Measurements from ENCODE around the gene ECHDC3. TPM values are rescaled to one million over a fixed set of nuclear protein-coding genes. Genes with fewer than 3 reads are reported as not detected.

Gene ECHDC3
- total and polyA plus RNA-seq, 2 of the 13 experiments (the other 11 are each of a cell fraction or from before 2014, with no cell fraction given): not detected

DNA sequence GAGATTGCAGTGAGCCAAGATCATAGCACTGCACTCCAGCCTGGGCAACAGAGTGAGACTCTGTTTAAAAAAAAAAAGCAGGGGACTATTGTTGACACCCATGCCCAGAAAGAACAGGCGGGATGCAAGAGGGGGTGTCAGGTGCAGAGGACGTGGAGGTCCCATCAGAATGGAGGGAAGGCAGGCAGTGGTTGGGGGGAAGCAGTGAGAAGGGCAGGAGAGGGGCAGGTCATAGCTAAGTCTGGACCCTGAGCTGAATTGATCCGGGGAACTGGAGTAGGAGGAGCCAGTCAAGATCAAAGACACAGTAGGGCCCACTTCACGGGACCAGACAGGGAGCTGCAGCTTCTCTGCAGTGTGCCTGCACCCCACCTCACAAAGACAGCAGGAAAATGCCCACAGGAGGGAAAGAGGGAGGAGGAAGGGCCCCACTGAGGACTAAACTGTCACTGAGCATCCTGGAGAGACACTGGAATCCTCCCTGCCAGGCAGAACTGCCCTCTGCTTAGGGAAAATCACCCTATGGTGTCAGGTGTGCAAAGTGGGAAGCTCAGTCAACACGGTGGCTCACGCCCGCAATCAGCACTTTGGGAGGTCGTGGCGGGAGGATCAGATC is 27.3 kb upstream of the ECHDC3 start (continued):
- TF ChIP-seq, protein P1, sequence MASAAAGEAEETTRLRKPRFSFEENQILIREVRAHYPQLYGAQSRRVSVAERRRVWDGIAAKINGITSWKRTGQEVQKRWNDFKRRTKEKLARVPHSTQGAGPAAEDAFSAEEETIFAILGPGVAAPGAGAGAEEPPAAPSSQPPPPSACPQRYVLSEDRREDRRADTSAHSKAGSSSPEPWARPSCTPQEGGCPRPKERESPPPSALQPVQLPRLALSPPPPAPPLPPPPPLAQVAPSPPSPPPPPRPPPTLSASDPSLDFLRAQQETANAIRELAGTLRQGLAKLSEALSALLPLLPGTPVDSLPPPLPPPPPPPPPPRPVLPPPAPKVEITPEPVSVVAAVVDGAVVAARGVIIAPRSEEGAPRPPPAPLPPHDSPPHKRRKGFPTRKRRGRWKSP (CRISPR knock-in tag; IDR thresholded peaks at IDR 0.05): 0 out of 2 replicates have a peak, but pooled peaks have one; percentile 38
- TF ChIP-seq, protein P2, sequence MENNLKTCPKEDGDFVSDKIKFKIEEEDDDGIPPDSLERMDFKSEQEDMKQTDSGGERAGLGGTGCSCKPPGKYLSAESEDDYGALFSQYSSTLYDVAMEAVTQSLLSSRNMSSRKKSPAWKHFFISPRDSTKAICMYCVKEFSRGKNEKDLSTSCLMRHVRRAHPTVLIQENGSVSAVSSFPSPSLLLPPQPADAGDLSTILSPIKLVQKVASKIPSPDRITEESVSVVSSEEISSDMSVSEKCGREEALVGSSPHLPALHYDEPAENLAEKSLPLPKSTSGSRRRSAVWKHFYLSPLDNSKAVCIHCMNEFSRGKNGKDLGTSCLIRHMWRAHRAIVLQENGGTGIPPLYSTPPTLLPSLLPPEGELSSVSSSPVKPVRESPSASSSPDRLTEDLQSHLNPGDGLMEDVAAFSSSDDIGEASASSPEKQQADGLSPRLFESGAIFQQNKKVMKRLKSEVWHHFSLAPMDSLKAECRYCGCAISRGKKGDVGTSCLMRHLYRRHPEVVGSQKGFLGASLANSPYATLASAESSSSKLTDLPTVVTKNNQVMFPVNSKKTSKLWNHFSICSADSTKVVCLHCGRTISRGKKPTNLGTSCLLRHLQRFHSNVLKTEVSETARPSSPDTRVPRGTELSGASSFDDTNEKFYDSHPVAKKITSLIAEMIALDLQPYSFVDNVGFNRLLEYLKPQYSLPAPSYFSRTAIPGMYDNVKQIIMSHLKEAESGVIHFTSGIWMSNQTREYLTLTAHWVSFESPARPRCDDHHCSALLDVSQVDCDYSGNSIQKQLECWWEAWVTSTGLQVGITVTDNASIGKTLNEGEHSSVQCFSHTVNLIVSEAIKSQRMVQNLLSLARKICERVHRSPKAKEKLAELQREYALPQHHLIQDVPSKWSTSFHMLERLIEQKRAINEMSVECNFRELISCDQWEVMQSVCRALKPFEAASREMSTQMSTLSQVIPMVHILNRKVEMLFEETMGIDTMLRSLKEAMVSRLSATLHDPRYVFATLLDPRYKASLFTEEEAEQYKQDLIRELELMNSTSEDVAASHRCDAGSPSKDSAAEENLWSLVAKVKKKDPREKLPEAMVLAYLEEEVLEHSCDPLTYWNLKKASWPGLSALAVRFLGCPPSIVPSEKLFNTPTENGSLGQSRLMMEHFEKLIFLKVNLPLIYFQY (CRISPR knock-in tag; IDR thresholded peaks at IDR 0.05; ENCODE audit: borderline replicate concordance): no peak
- no peak for TF ChIP-seq ZBTB42 (CRISPR knock-in tag; IDR thresholded peaks at IDR 0.05)
- TF ChIP-seq RFX1 (IDR thresholded peaks at IDR 0.05): no peak
- TF ChIP-seq ZNF121 (CRISPR knock-in tag; IDR thresholded peaks at IDR 0.05): peak; percentile 80
- TF ChIP-seq, protein P3, sequence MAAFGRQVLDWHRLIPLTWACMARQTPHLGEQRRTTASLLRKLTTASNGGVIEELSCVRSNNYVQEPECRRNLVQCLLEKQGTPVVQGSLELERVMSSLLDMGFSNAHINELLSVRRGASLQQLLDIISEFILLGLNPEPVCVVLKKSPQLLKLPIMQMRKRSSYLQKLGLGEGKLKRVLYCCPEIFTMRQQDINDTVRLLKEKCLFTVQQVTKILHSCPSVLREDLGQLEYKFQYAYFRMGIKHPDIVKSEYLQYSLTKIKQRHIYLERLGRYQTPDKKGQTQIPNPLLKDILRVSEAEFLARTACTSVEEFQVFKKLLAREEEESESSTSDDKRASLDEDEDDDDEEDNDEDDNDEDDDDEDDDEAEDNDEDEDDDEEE (CRISPR knock-in tag; IDR thresholded peaks at IDR 0.05): no peak
- TF ChIP-seq DNMT3B (CRISPR knock-in tag; conservative IDR thresholded peaks at IDR 0.05): no peak
- TF ChIP-seq, protein P4, sequence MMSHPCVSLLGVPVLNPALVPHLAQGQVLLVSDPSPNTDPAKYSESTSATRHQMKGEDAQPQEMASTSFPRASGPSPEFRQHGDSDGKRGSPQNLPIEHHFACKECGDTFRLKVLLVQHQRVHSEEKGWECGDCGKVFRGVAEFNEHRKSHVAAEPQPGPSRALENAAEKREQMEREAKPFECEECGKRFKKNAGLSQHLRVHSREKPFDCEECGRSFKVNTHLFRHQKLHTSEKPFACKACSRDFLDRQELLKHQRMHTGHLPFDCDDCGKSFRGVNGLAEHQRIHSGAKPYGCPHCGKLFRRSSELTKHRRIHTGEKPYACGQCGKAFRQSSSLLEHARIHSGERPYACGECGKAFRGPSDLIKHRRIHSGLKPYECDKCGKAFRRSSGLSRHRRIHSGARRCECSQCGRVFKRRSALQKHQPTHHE (CRISPR knock-in tag; IDR thresholded peaks at IDR 0.05; ENCODE audit: borderline replicate concordance): no peak
- TF ChIP-seq ZNF569 (CRISPR knock-in tag; IDR thresholded peaks at IDR 0.05; ENCODE audit: borderline replicate concordance): no peak
- TF ChIP-seq ZKSCAN5 (CRISPR knock-in tag; IDR thresholded peaks at IDR 0.05): no peak
- TF ChIP-seq NR2F1 (CRISPR knock-in tag; IDR thresholded peaks at IDR 0.05): 0 out of 4 replicates have a peak, but pooled peaks of 1 of the 2 experiments have one; percentile 6
- no peak for TF ChIP-seq ZBTB20 (CRISPR knock-in tag; IDR thresholded peaks at IDR 0.05; ENCODE audit: borderline replicate concordance, low read depth)
- TF ChIP-seq GPN1 (CRISPR knock-in tag; IDR thresholded peaks at IDR 0.05; ENCODE audit: borderline replicate concordance): no peak
- TF ChIP-seq FIP1L1 (IDR thresholded peaks at IDR 0.05; ENCODE audit: borderline replicate concordance, insufficient read depth, low read depth, low read length): no peak
- no peak for TF ChIP-seq RBM22 (optimal IDR thresholded peaks at IDR 0.05; ENCODE audit: low read length)
- no peak for TF ChIP-seq FOXC1 (CRISPR knock-in tag; IDR thresholded peaks at IDR 0.05; ENCODE audit: borderline replicate concordance)
- TF ChIP-seq ZBTB1 (CRISPR knock-in tag; IDR thresholded peaks at IDR 0.05; ENCODE audit: borderline replicate concordance): no peak
- TF ChIP-seq ZNF44 (CRISPR knock-in tag; IDR thresholded peaks at IDR 0.05): no peak
- TF ChIP-seq ZNF3 (CRISPR knock-in tag; IDR thresholded peaks at IDR 0.05): no peak
- peak; percentile 57 for TF ChIP-seq MED1 (CRISPR knock-in tag; IDR thresholded peaks at IDR 0.05)
- TF ChIP-seq ARNT (IDR thresholded peaks at IDR 0.05): no peak
- peak; percentile 65 for TF ChIP-seq BCL6 (CRISPR knock-in tag; IDR thresholded peaks at IDR 0.05)

Measured in HepG2 (cell line).